Keratinocyte (primary cell): Measurements from ENCODE around the gene NID2. TPM values are rescaled to one million over a fixed set of nuclear protein-coding genes. Genes with fewer than 3 reads are reported as not detected.

ENCODE experiments used
- DNase-seq: peaks from one replicate; pipeline ENCODE4 v3.0.0-alpha.2; 2011; ENCODE audit warnings: low read depth, missing footprints, low spot score
- FAIRE-seq: peaks from 2 replicates; lab custom pipeline; 2011; peaks lifted over from hg19 to GRCh38; lab: Jason Lieb, UNC
- H2AFZ ChIP-seq: 2 replicates; pipeline ENCODE4 v1.6.0; 2012; ENCODE audit warnings: low read length, control low read depth, inconsistent platforms; ENCODE audit not compliant: control insufficient read depth
- H3K27ac ChIP-seq: 2 replicates; pipeline ENCODE4 v1.5.1; 2011; ENCODE audit warnings: low read length; ENCODE audit not compliant: control insufficient read depth, insufficient read depth
- H3K27me3 ChIP-seq: 3 replicates; pipeline ENCODE4 v1.6.0; 2011; ENCODE audit warnings: low read length; ENCODE audit not compliant: control insufficient read depth, insufficient read depth; ENCODE audit errors: extremely low read depth
- H3K36me3 ChIP-seq, 2 experiments: 2 replicates in 1 of 2; 3 replicates in 1 of 2; pipeline ENCODE4 v1.5.1; 2011; ENCODE audit warnings: low read length in 2 of 2, mild to moderate bottlenecking in 1 of 2; ENCODE audit not compliant: control insufficient read depth in 2 of 2, insufficient read depth in 2 of 2; ENCODE audit errors: extremely low read depth in 1 of 2
- H3K4me1 ChIP-seq: 3 replicates; pipeline ENCODE4 v1.5.1; 2011; ENCODE audit warnings: low read length; ENCODE audit not compliant: control insufficient read depth, insufficient read depth; ENCODE audit errors: extremely low read depth
- H3K4me2 ChIP-seq: 3 replicates; pipeline ENCODE4 v1.6.0; 2011; ENCODE audit warnings: low read depth, low read length; ENCODE audit not compliant: control insufficient read depth, insufficient read depth; ENCODE audit errors: extremely low read depth
- H3K4me3 ChIP-seq, 3 experiments: fragments of 200-600 bp in 1 of 3; sonication (generic) in 1 of 3; 2 replicates in 2 of 3; 3 replicates in 1 of 3; pipeline ENCODE4 v1.5.1; 2011 to 2016; ENCODE audit warnings: low read length in 3 of 3, mild to moderate bottlenecking in 3 of 3, control low read depth in 2 of 3, inconsistent platforms in 1 of 3, low read depth in 1 of 3, mixed read lengths in 1 of 3, mixed run types in 1 of 3, moderate library complexity in 1 of 3; ENCODE audit not compliant: control insufficient read depth in 2 of 3, insufficient read depth in 2 of 3; ENCODE audit errors: extremely low read depth in 1 of 3
- H3K79me2 ChIP-seq: 2 replicates; pipeline ENCODE4 v1.6.0; 2012; ENCODE audit warnings: low read length; ENCODE audit not compliant: control insufficient read depth, insufficient read depth
- H3K9ac ChIP-seq: 3 replicates; pipeline ENCODE4 v1.6.0; 2011; ENCODE audit warnings: low read length; ENCODE audit not compliant: control insufficient read depth, insufficient read depth; ENCODE audit errors: extremely low read depth
- H3K9me1 ChIP-seq: 3 replicates; pipeline ENCODE4 v1.6.0; 2011; ENCODE audit warnings: low read length; ENCODE audit not compliant: control insufficient read depth, insufficient read depth; ENCODE audit errors: extremely low read depth
- H3K9me3 ChIP-seq: 2 replicates; pipeline ENCODE4 v1.5.1; 2012; ENCODE audit warnings: low read depth, low read length; ENCODE audit not compliant: control insufficient read depth
- H4K20me1 ChIP-seq: 3 replicates; pipeline ENCODE4 v1.6.0; 2011; ENCODE audit warnings: low read length; ENCODE audit not compliant: control insufficient read depth, insufficient read depth; ENCODE audit errors: extremely low read depth
- EZH2 ChIP-seq: IDR thresholded peaks from one replicate; pipeline ENCODE4 v1.6.1; 2012; ENCODE audit warnings: inconsistent platforms, mild to moderate bottlenecking, low read length, moderate library complexity
- dilution Hi-C: fragments of 300-500 bp; cut with MboI; formaldehyde crosslinking; loops from one replicate; pipeline ENCODE4 v1.7.0; 2020; ENCODE audit warnings: low sequenced_read_pairs; ENCODE audit not compliant: extremely low pct_ligation_motif_present
- polyA plus RNA-seq, 5 experiments: library from polyadenylated mRNA; depleted of rRNA in 3 of 5; stranded (reverse) in 3 of 5; stranded (forward) in 1 of 5; unstranded in 1 of 5; fragments of >200 nt; gene quantifications; 1 replicate in 1 of 5; 2 replicates in 3 of 5; 3 replicates in 1 of 5; pipeline versions ENCODE4 v1.2.1 to v1.2.3, GENCODE V29; 2011 to 2012; ENCODE audit warnings: missing spikeins in 2 of 5, low read depth in 1 of 5, low replicate concordance in 1 of 5
- TF ChIP-seq, protein P1 (sequence below), 3 experiments: IDR thresholded peaks in 1 of 3; conservative IDR thresholded peaks in 1 of 3; optimal IDR thresholded peaks in 1 of 3; 2 replicates in 2 of 3; 3 replicates in 1 of 3; pipeline versions ENCODE3 to v1.5.1; 2011; ENCODE audit warnings: low read length in 3 of 3, mild to moderate bottlenecking in 3 of 3, moderate library complexity in 2 of 3, control low read depth in 1 of 3, inconsistent platforms in 1 of 3; ENCODE audit not compliant: insufficient read depth in 2 of 3; ENCODE audit errors: extremely low read depth in 1 of 3

NID2 gene
- polyA plus RNA-seq, 1 donor (not counting 4 experiments of a cell fraction or from before 2014, with no cell fraction given) = 1.7 TPM

DNA sequence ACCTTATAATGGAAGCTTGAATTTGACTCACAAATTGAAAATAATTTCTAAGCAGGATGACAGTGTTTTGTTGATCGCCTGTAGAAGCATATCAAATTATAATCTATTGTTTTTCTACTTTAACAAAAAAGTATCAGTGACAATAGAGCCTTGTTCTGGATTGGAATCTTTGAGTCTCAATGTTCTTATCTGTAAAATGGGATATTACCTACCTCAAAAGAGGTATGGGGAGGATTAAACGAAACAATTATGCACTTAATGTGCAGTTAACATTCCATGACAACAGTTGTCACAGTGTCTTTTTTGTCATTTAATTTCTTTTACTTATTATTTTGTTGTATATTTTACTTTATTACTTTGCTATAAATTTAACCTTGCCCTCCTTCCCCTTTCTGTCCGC lies 78.4 kb downstream of the NID2 start:
- Histone ChIP-seq H4K20me1 (no peaks in the 10 kb centered on the region), H3K4me2 (peak overlapping the region; percentile 82), H3K9ac (peak overlapping the region; percentile 77), H3K9me1 (no peaks in the 10 kb centered on the region), H3K27me3 (no peaks in the 10 kb centered on the region), H3K9me3 (no peaks in the 10 kb centered on the region), H3K36me3 (peaks cover 5 to 13% of the 10 kb centered on the region in 2 experiments), H2AFZ (no peak overlapping the region), H3K79me2 (peaks cover 44% of the 10 kb centered on the region), H3K4me3 (peak overlapping the region; percentile 80 to 95 (median 92)), H3K27ac (peak overlapping the region; percentile 72), H3K4me1 (peaks cover 9% of the 10 kb centered on the region)
- DNase-seq (no peak), FAIRE-seq (no peak)
- TF ChIP-seq EZH2 = no peak
- TF ChIP-seq, protein P1, sequence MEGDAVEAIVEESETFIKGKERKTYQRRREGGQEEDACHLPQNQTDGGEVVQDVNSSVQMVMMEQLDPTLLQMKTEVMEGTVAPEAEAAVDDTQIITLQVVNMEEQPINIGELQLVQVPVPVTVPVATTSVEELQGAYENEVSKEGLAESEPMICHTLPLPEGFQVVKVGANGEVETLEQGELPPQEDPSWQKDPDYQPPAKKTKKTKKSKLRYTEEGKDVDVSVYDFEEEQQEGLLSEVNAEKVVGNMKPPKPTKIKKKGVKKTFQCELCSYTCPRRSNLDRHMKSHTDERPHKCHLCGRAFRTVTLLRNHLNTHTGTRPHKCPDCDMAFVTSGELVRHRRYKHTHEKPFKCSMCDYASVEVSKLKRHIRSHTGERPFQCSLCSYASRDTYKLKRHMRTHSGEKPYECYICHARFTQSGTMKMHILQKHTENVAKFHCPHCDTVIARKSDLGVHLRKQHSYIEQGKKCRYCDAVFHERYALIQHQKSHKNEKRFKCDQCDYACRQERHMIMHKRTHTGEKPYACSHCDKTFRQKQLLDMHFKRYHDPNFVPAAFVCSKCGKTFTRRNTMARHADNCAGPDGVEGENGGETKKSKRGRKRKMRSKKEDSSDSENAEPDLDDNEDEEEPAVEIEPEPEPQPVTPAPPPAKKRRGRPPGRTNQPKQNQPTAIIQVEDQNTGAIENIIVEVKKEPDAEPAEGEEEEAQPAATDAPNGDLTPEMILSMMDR (optimal IDR thresholded peaks at IDR 0.05 in 1 of 3, IDR thresholded peaks at IDR 0.05 in 1 of 3, conservative IDR thresholded peaks at IDR 0.05 in 1 of 3; ENCODE audit: extremely low read depth in 1 of 3, insufficient read depth in 2 of 3, low read length in 3 of 3) = no peak
- dilution Hi-C loops = no loop called here

DNA sequence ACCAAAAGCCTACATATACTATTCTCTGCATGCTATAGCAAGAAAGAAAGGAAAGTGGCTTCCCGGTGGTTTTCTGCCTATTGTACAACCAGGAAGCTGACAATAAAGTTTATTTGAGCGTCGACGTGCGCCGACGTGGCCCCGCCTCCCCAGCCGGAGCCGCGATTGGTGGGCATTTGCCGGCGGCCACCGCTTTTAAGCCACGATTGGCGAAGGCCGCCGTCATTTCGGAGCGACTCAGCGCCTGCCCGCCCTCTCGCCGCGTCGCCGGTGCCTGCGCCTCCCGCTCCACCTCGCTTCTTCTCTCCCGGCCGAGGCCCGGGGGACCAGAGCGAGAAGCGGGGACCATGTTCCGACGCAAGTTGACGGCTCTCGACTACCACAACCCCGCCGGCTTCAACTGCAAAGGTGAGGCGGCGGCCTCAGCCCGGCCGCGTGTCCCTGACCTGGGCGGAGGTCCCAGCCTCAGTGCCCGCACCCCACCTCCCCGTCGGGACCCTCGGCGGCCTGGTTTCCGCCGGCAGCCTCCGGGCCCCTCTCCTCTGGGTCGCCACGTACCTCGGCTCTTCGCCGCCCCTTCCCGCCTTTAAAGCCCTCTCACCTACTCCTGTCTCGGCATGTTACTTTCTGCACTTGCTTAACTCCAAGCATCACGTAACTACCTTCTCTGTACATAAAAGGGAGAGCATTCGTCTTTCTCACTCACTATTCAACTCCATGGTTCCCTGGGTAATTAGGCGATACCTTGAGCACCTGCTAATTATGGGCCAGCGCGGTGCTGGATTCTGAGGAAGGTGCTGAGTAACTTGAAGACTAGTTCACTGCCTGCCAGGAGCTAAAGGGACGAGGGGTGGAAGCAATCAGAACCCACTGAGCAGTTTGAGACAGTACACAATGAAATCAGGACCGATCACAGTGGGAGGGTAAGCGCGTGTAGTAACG lies 79.3 kb downstream of the NID2 start, which contains the start of gene RTRAF:
TSS of gene RTRAF (plus strand) at position 254 of the 942 bp plus-strand sequence. CDS start at position 348, 94 bp downstream.
- Histone ChIP-seq H3K27ac (peak within 1 kb of the TSS; percentile 72), H3K4me2 (peak within 1 kb of the TSS; percentile 93), H3K27me3 (no peaks in the 10 kb centered on the region), H2AFZ (peak within 1 kb of the TSS; percentile 97), H3K4me3 (peak within 1 kb of the TSS; percentile 80 to 95 (median 92)), H3K36me3 (peaks cover 3 to 9% of the 10 kb centered on the region in 2 experiments), H4K20me1 (no peaks in the 10 kb centered on the region), H3K79me2 (peaks cover 39% of the 10 kb centered on the region), H3K9me3 (no peaks in the 10 kb centered on the region), H3K4me1 (peaks cover 9% of the 10 kb centered on the region), H3K9me1 (no peaks in the 10 kb centered on the region), H3K9ac (peak within 1 kb of the TSS; percentile 77)
- no peak for TF ChIP-seq EZH2
- TF ChIP-seq, protein P1 (optimal IDR thresholded peaks at IDR 0.05 in 1 of 3, IDR thresholded peaks at IDR 0.05 in 1 of 3, conservative IDR thresholded peaks at IDR 0.05 in 1 of 3; ENCODE audit: extremely low read depth in 1 of 3, insufficient read depth in 2 of 3, low read length in 3 of 3) = no peak
- dilution Hi-C loops = no loop called here
- DNase-seq (peak; percentile 9), FAIRE-seq (peak; percentile 32)
